GM19455 (cell line): Measurements from ENCODE around the gene GPR132.
A peak's percentile ranks its signal among the peaks of the same experiment; 100 is the strongest.
"Not testable (repeated sequence)": the region's sequence is repeated elsewhere in the genome, so short reads cannot be mapped to it uniquely, and the experiment has no call there.

Source experiments
- ATAC-seq: cut with Tn5 transposase; IDR thresholded peaks from one replicate; pipeline ENCODE4 v1.9.1; 2021; ENCODE audit not compliant: unreplicated experiment

GPR132 gene

GRCh38 chr14:105065280-105066228 is at the start of gene GPR132:
Gene GPR132, minus strand, starts transcription at chr14:105065430. Its CDS starts 10,010 bp downstream, at chr14:105055420.
- peak; percentile 54 for ATAC-seq

GRCh38 chr14:105109243-105109642 is 44.0 kb upstream of the GPR132 start:
- not testable (repeated sequence) for ATAC-seq

- no peak for ATAC-seq
These were observed 43.3 kb upstream of the GPR132 start for GRCh38 chr14:105108516-105108864.

- no peak for ATAC-seq
These were observed 42.7 kb upstream of the GPR132 start for GRCh38 chr14:105107781-105108515.

- no peak for ATAC-seq
These were observed 42.1 kb upstream of the GPR132 start for GRCh38 chr14:105107351-105107750.

- no peak for ATAC-seq
These were observed 39.9 kb upstream of the GPR132 start for GRCh38 chr14:105105158-105105557.

GRCh38 chr14:105102893-105103292 is 37.7 kb upstream of the GPR132 start:
- ATAC-seq: no peak

- no peak for ATAC-seq
These were observed 37.2 kb upstream of the GPR132 start for GRCh38 chr14:105102361-105102870.

GRCh38 chr14:105100910-105101309 is 35.7 kb upstream of the GPR132 start:
- no peak for ATAC-seq

- no peak for ATAC-seq
These were observed 34.5 kb upstream of the GPR132 start for GRCh38 chr14:105099778-105100177.

- no peak for ATAC-seq
These were observed 33.1 kb upstream of the GPR132 start for GRCh38 chr14:105098316-105098715.

- no peak for ATAC-seq
These were observed 32.5 kb upstream of the GPR132 start for GRCh38 chr14:105097794-105098127.

GRCh38 chr14:105096206-105096875 is 31.1 kb upstream of the GPR132 start:
- ATAC-seq: no peak

- no peak for ATAC-seq
These were observed 30.1 kb upstream of the GPR132 start for GRCh38 chr14:105095236-105095805.

- no peak for ATAC-seq
These were observed 29.1 kb upstream of the GPR132 start for GRCh38 chr14:105094193-105094907.

- ATAC-seq: peak; percentile 62
These were observed 28.4 kb upstream of the GPR132 start for GRCh38 chr14:105093431-105094192.

GRCh38 chr14:105093038-105093430 is 27.8 kb upstream of the GPR132 start:
- ATAC-seq: peak; percentile 24

GRCh38 chr14:105092171-105093037 is 27.2 kb upstream of the GPR132 start:
- ATAC-seq: no peak
